ENCODE measurements around the gene DMD. TPM values are rescaled to one million over a fixed set of nuclear protein-coding genes. Genes with fewer than 3 reads are reported as not detected.

The DMD gene
- total RNA-seq, 2 donors from 2014 or later = 19.6 to 24.9 TPM

DNA sequence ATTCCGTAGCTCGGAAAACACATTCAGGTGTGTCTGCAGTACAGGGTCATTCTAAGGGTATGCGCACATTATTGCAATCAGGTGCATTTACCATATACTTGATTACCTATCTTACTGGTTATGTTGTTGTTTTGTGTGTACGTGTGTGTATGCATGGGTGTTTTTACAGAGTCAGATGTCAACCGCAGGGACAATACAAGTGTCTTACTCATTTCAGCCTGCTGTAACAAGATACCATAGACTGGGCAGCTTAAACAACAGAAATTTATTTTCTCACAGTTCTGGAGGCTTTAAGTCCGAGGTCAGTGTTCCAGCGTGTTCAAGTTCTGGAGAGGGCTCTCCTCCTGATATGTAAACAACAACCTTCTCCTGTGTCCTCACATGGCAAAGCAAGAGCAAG, 316.7 kb downstream of the DMD start:
- Histone ChIP-seq H3K4me1 (ENCODE audit: control insufficient read depth, insufficient read depth, low read length) (no peaks in the 10 kb centered on the region), H3K4me3 (ENCODE audit: low read length) (no peak overlapping the region), H3K9me3 (ENCODE audit: control insufficient read depth, low read length) (no peaks in the 10 kb centered on the region), H3K27ac (ENCODE audit: low read depth, low read length) (no peak overlapping the region), H3K9ac (ENCODE audit: extremely low read depth, low read length, poor library complexity, severe bottlenecking) (no peak overlapping the region), H3K36me3 (ENCODE audit: control insufficient read depth, insufficient read depth, low read length) (no peaks in the 10 kb centered on the region), H3K27me3 (ENCODE audit: control insufficient read depth, insufficient read depth, low read length, poor library complexity, severe bottlenecking) (no peaks in the 10 kb centered on the region)
- H3K27me3 Mint-ChIP-seq (ENCODE audit: insufficient read depth) = no peaks in the 10 kb centered on the region
- DNase-seq = no peak
- H3K4me3 Mint-ChIP-seq = no peak overlapping the region
- 96% methylated on average over 6 of the region's 7 CpGs; no CpG with 5 or more reads in 1 of the 2 experiments for WGBS, 2 experiments (ENCODE audit: insufficient coverage in 1 of 2, insufficient read length in 1 of 2)
- no peaks in the 10 kb centered on the region for H3K9me3 Mint-ChIP-seq
- H3K36me3 Mint-ChIP-seq (ENCODE audit: low read depth) = no peaks in the 10 kb centered on the region
- H3K27ac Mint-ChIP-seq = no peak overlapping the region
- H3K4me1 Mint-ChIP-seq = peaks cover 17% of the 10 kb centered on the region
- TF ChIP-seq, protein P1, sequence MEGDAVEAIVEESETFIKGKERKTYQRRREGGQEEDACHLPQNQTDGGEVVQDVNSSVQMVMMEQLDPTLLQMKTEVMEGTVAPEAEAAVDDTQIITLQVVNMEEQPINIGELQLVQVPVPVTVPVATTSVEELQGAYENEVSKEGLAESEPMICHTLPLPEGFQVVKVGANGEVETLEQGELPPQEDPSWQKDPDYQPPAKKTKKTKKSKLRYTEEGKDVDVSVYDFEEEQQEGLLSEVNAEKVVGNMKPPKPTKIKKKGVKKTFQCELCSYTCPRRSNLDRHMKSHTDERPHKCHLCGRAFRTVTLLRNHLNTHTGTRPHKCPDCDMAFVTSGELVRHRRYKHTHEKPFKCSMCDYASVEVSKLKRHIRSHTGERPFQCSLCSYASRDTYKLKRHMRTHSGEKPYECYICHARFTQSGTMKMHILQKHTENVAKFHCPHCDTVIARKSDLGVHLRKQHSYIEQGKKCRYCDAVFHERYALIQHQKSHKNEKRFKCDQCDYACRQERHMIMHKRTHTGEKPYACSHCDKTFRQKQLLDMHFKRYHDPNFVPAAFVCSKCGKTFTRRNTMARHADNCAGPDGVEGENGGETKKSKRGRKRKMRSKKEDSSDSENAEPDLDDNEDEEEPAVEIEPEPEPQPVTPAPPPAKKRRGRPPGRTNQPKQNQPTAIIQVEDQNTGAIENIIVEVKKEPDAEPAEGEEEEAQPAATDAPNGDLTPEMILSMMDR (conservative IDR thresholded peaks at IDR 0.05) = no peak

DNA sequence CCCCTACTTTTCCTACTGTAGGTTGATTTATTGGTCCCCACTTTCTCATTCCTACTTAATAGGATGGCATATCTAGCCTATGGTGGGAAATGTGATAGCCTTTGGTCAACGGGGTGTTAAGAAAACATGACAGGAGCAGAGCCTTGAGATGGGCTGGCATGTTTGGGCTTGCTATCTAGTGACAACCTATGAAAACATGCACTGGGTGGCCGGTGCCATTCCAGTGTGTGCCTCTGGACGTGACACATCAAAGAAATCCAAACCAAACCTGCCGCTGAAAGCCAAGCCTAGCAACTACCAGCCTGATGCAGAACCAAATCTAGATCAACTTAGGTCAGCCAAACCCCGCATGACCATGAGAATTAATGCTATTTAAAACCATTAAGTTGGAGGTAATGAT, 317.6 kb downstream of the DMD start:
- H3K36me3 Mint-ChIP-seq (ENCODE audit: low read depth) = no peaks in the 10 kb centered on the region
- no peak for DNase-seq
- no peaks in the 10 kb centered on the region for H3K9me3 ChIP-seq (ENCODE audit: control insufficient read depth, low read length)
- peaks cover 23% of the 10 kb centered on the region for H3K4me1 Mint-ChIP-seq
- no peak overlapping the region for H3K9ac ChIP-seq (ENCODE audit: extremely low read depth, low read length, poor library complexity, severe bottlenecking)
- H3K27me3 Mint-ChIP-seq (ENCODE audit: insufficient read depth) = no peaks in the 10 kb centered on the region
- no peaks in the 10 kb centered on the region for H3K9me3 Mint-ChIP-seq
- no peaks in the 10 kb centered on the region for H3K36me3 ChIP-seq (ENCODE audit: control insufficient read depth, insufficient read depth, low read length)
- WGBS, 2 experiments (ENCODE audit: insufficient coverage in 1 of 2, insufficient read length in 1 of 2) = 95 to 100% methylated on average over 3 to 5 of the region's 5 CpGs
- TF ChIP-seq, protein P1 (conservative IDR thresholded peaks at IDR 0.05) = no peak
- H3K4me3 Mint-ChIP-seq = no peak overlapping the region
- H3K27me3 ChIP-seq (ENCODE audit: control insufficient read depth, insufficient read depth, low read length, poor library complexity, severe bottlenecking) = no peaks in the 10 kb centered on the region
- no peak overlapping the region for H3K4me3 ChIP-seq (ENCODE audit: low read length)
- no peak overlapping the region for H3K27ac Mint-ChIP-seq
- no peaks in the 10 kb centered on the region for H3K4me1 ChIP-seq (ENCODE audit: control insufficient read depth, insufficient read depth, low read length)
- no peak overlapping the region for H3K27ac ChIP-seq (ENCODE audit: low read depth, low read length)

DNA sequence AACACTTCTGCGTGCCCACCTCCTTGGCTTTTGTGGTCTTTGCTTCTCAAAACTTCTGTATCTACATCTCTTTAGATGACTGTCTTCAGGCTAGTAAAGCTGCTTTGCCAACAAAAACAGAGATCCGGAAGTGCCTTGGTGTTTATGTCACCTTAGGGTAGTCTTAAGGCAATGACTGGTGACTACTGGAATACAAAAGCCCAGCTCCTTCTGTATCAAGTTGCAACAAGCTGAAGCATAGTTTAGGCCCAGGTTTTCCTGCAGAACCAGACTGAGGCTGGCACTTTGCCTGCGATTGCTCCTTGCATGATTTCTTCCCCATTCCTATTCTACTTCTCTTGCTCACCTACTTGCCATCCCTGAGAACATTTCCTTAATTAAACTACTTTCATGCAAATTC, 333.8 kb downstream of the DMD start:
- Histone ChIP-seq H3K4me1 (ENCODE audit: control insufficient read depth, insufficient read depth, low read length) (peaks cover 6% of the 10 kb centered on the region), H3K36me3 (ENCODE audit: control insufficient read depth, insufficient read depth, low read length) (no peaks in the 10 kb centered on the region), H3K27ac (ENCODE audit: low read depth, low read length) (no peak overlapping the region), H3K9ac (ENCODE audit: extremely low read depth, low read length, poor library complexity, severe bottlenecking) (no peak overlapping the region), H3K27me3 (ENCODE audit: control insufficient read depth, insufficient read depth, low read length, poor library complexity, severe bottlenecking) (no peaks in the 10 kb centered on the region), H3K4me3 (ENCODE audit: low read length) (no peak overlapping the region), H3K9me3 (ENCODE audit: control insufficient read depth, low read length) (no peaks in the 10 kb centered on the region)
- no peaks in the 10 kb centered on the region for H3K27me3 Mint-ChIP-seq (ENCODE audit: insufficient read depth)
- DNase-seq = no peak
- no peak overlapping the region for H3K4me3 Mint-ChIP-seq
- no peaks in the 10 kb centered on the region for H3K9me3 Mint-ChIP-seq
- H3K27ac Mint-ChIP-seq = peak overlapping the region; percentile 19
- H3K36me3 Mint-ChIP-seq (ENCODE audit: low read depth) = no peaks in the 10 kb centered on the region
- peaks cover 29% of the 10 kb centered on the region for H3K4me1 Mint-ChIP-seq
- TF ChIP-seq, protein P1 (conservative IDR thresholded peaks at IDR 0.05) = no peak
- 80 to 89% methylated on average over 1 to 3 of the region's 3 CpGs for WGBS, 2 experiments (ENCODE audit: insufficient coverage in 1 of 2, insufficient read length in 1 of 2)
